Suprapubic skin (tissue), 4 donors: ENCODE results near the gene NBR1. TPM values are rescaled to one million over a fixed set of nuclear protein-coding genes. Genes with fewer than 3 reads are reported as not detected.

Experiments
- DNase-seq, 2 donors: peaks; one replicate each; pipeline ENCODE4 v3.0.0-alpha.2; 2019; ENCODE audit warnings: low spot score in 2 of 2
- H3K27ac ChIP-seq: fragments of 200-600 bp; sonication (generic); one replicate; pipeline ENCODE4 v1.5.1; 2019
- H3K27me3 ChIP-seq: fragments of 200-600 bp; sonication (generic); one replicate; pipeline ENCODE4 v1.5.1; 2019
- H3K36me3 ChIP-seq: fragments of 200-600 bp; sonication (generic); one replicate; pipeline ENCODE4 v1.5.1; 2019
- H3K4me1 ChIP-seq: fragments of 200-600 bp; sonication (generic); one replicate; pipeline ENCODE4 v1.5.1; 2019
- H3K4me3 ChIP-seq: fragments of 200-600 bp; sonication (generic); one replicate; pipeline ENCODE4 v1.5.1; 2019; ENCODE audit warnings: mild to moderate bottlenecking
- H3K9me3 ChIP-seq: fragments of 200-600 bp; sonication (generic); one replicate; pipeline ENCODE4 v1.5.1; 2019
- CTCF ChIP-seq, 2 donors: fragments of 200-600 bp in 1 of 2; fragments of 450-650 bp in 1 of 2; sonication (generic) in 1 of 2; IDR thresholded peaks; one replicate each; pipeline ENCODE4 v1.5.1; 2016 to 2019; ENCODE audit warnings: antibody characterized with exemption in 2 of 2, mild to moderate bottlenecking in 1 of 2, moderate library complexity in 1 of 2
- EP300 ChIP-seq: sonication (generic); formaldehyde crosslinking; IDR thresholded peaks from one replicate; pipeline ENCODE4 v1.6.1; 2017; ENCODE audit warnings: antibody characterized with exemption
- POLR2A ChIP-seq, 2 donors: fragments of 450-650 bp; IDR thresholded peaks; one replicate each; pipeline ENCODE4 v1.6.1; 2017; ENCODE audit warnings: antibody characterized with exemption in 2 of 2, mild to moderate bottlenecking in 2 of 2, moderate library complexity in 2 of 2
- POLR2AphosphoS5 ChIP-seq, 3 donors: sonication (generic); formaldehyde crosslinking; IDR thresholded peaks; one replicate each; pipeline ENCODE4 v1.6.1; 2017; ENCODE audit warnings: antibody characterized with exemption in 3 of 3
- WGBS: methylation state at CpG from one replicate; pipeline ENCODE4 v1.1.5; 2018; 5-methylcytosine and 5-hydroxymethylcytosine counted together
- total RNA-seq, 4 donors: library from RNA; depleted of rRNA; stranded (reverse); fragments of >200 nt; gene quantifications; one replicate each; pipeline ENCODE4 v1.1.0, GENCODE V29; 2016

Gene NBR1
- total RNA-seq, 4 donors from 2014 or later, result 75.4 to 102 (median 89.6) TPM

- H3K36me3 ChIP-seq, result peaks cover 22% of the 10 kb centered on the region
- TF ChIP-seq POLR2A (IDR thresholded peaks at IDR 0.05), result no peak
- no peak for TF ChIP-seq EP300
- no peak for TF ChIP-seq CTCF (IDR thresholded peaks at IDR 0.05)
- no peak for TF ChIP-seq POLR2AphosphoS5 (IDR thresholded peaks at IDR 0.05)
- 90% methylated on average over 4 of the region's 4 CpGs for WGBS
- peaks cover 17% of the 10 kb centered on the region for H3K4me1 ChIP-seq
- H3K9me3 ChIP-seq, result no peaks in the 10 kb centered on the region
- H3K4me3 ChIP-seq, result no peak overlapping the region
- no peak overlapping the region for H3K27ac ChIP-seq
- no peaks in the 10 kb centered on the region for H3K27me3 ChIP-seq
- peak in 1 of 2 donors; percentile 15 for DNase-seq
These were observed 46.0 kb downstream of the NBR1 start for GRCh38 chr17:43216762-43217613.

DNA sequence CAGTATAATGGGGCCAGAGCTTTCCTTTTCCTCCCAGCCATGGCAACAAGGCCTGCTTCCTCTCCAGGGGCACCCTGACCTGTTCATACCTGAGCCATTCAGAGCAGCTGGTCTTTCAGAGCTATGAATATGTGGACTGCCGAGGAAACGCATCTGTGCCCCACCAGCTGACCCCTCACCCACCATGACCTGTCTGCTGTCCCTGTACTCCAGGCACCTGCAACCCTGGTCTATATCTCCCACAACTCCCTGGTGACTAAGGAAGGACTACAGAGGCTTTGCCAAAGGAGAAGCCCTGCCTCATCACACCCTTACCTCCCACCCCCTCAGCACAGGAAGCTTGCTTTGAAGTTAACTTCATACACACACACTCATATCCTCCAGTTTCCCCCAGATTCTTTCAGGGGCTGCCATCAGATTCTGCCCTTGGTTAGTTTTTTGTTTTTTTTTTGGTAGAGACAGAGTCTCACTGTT is 46.6 kb downstream of the NBR1 start:
- H3K4me3 ChIP-seq, result no peak overlapping the region
- no peaks in the 10 kb centered on the region for H3K27me3 ChIP-seq
- peak in 1 of 2 donors; percentile 44 for DNase-seq
- no peak for TF ChIP-seq POLR2A (IDR thresholded peaks at IDR 0.05)
- no peak for TF ChIP-seq POLR2AphosphoS5 (IDR thresholded peaks at IDR 0.05)
- no peak for TF ChIP-seq CTCF (IDR thresholded peaks at IDR 0.05)
- TF ChIP-seq EP300, result no peak
- 100% methylated on average over 2 of the region's 2 CpGs for WGBS
- H3K27ac ChIP-seq, result no peak overlapping the region
- peaks cover 26% of the 10 kb centered on the region for H3K36me3 ChIP-seq
- H3K9me3 ChIP-seq, result no peaks in the 10 kb centered on the region
- H3K4me1 ChIP-seq, result peaks cover 10% of the 10 kb centered on the region

- no peak overlapping the region for H3K4me3 ChIP-seq
- H3K36me3 ChIP-seq, result peaks cover 26% of the 10 kb centered on the region
- peak in 1 of 2 donors; percentile 47 for DNase-seq
- no peaks in the 10 kb centered on the region for H3K4me1 ChIP-seq
- no peak for TF ChIP-seq POLR2A (IDR thresholded peaks at IDR 0.05)
- no peak for TF ChIP-seq POLR2AphosphoS5 (IDR thresholded peaks at IDR 0.05)
- no peak for TF ChIP-seq EP300
- TF ChIP-seq CTCF (IDR thresholded peaks at IDR 0.05), result no peak
- WGBS, result 95% methylated on average over 2 of the region's 2 CpGs
- no peaks in the 10 kb centered on the region for H3K9me3 ChIP-seq
- no peak overlapping the region for H3K27ac ChIP-seq
- H3K27me3 ChIP-seq, result no peaks in the 10 kb centered on the region
These were observed 48.0 kb downstream of the NBR1 start for GRCh38 chr17:43219001-43219400.

DNA sequence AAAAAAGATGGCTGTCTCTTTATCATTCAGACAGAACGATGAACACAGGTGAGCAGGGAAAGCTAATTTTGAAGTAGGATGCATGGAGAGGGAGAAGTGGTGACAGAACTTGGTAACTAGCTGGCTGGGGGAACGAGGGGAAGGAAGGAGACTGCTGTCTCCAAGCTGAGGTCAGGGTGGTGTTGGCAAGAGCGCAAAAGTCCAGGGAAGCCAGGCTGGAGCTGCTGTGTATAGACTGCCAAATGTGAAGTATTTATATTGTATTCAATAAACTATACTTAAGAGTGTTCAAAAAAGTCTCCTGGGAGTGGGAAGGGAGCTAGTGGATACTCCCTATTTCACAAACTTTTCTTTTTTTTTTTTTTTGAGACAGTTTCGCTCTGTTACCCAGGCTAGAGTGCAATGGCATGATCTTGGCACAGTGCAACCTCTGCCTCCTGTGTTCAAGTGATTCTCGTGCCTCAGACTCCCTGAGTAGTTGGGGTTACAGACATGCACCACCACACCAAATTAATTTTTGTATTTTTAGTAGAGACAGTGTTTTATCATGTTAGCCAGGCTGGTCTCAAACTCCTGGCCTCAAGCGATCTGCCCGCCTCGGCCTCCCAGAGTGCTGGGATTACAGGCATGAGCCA is 48.8 kb downstream of the NBR1 start:
- TF ChIP-seq EP300 (no peak), POLR2A (IDR thresholded peaks at IDR 0.05) (no peak), CTCF (IDR thresholded peaks at IDR 0.05) (no peak), POLR2AphosphoS5 (IDR thresholded peaks at IDR 0.05) (no peak)
- no peak overlapping the region for H3K4me3 ChIP-seq
- no peak overlapping the region for H3K27ac ChIP-seq
- 81% methylated on average over 8 of the region's 8 CpGs for WGBS
- no peaks in the 10 kb centered on the region for H3K4me1 ChIP-seq
- H3K36me3 ChIP-seq, result peaks cover 26% of the 10 kb centered on the region
- DNase-seq, result peak in 1 of 2 donors; percentile 12
- H3K9me3 ChIP-seq, result no peaks in the 10 kb centered on the region
- H3K27me3 ChIP-seq, result no peaks in the 10 kb centered on the region
